Stimulated activated CD8-positive, alpha-beta memory T cell treated with anti-CD3 and anti-CD28 coated beads, Interleukin-4, amount 100 ng/mL, for 48 hours (primary cell): ENCODE data around the gene NFX1.
A peak's percentile ranks its signal among the peaks of the same experiment; 100 is the strongest.
"Not testable (repeated sequence)": the region's sequence is repeated elsewhere in the genome, so short reads cannot be mapped to it uniquely, and the experiment has no call there.

Experiments used
- DNase-seq: peaks from one replicate; pipeline ENCODE4 v3.0.0-alpha.2; 2020

NFX1 gene

DNA sequence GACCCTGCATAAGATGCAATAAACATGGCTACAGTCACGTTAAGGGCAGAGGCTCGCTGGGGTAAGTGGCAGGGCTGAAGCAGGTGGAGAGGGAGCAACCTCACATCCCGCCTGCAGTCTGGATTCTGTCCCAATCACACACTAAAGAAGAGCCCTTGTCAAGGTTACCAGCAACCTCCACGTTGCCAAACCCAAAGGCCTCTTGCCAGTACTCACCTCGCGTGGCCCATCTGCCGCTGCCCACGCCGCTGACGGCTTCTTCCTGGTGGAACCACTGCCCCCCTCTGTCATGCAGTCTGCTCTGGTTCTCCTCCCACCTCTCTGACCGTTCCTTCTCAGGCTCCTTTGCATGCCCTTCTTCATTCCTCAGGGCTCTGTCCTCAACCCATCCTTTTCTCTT lies 103.3 kb downstream of the NFX1 start:
- no peak for DNase-seq

DNA sequence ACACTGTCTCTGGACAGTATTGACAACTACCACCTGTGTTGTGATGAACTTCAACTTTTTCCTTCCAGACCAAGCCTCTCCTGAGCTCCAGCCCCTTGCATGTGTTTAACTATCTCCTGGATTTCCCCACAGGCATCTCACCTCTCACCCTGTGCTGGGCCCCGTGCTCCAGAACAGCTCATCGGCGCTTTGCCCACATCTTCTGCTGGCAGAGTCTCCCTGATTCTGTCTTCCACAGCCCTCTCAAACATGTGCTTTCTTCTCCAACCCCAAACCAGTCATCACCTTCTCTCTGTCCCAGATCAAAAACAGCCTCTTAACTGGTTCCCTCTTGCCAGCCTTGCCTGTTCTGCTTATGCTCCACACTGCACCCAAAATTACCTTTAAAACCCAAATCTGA lies 103.7 kb downstream of the NFX1 start:
- not testable (repeated sequence) for DNase-seq

DNA sequence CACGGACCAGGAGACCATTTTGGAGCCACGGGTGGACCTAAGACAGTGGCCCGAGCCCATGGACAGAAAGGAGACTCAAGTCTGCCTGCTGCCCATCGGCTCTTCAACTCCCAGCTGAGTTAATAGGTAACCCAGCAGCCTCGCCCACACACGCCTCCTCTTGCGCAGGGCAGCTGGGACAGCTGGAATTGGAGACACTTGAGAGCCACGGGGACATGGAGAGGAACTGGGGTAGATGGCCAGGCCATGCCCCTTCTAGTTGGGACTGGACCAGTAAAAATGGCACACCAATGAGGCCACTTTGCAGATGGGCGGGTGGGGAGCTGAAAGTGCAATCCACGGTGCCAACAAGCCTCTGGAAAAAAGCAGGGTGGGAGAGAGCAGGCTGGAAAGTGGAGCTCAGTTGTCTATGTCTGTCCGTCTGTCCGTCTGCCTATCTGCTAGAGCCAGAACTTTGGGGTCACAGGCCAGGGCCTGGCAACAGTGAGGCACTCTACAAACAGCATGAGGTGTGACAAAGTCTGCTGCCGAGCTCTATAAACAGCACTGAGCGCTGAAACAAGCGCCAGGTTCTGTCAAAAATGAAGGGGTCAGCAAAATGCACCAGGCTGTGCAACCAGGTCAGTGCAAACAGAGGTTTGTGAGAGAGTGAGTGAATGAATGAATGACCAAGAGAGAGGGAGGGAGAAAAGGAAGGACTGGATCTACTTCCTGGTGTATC lies 105.0 kb downstream of the NFX1 start:
- not testable (repeated sequence) for DNase-seq

DNA sequence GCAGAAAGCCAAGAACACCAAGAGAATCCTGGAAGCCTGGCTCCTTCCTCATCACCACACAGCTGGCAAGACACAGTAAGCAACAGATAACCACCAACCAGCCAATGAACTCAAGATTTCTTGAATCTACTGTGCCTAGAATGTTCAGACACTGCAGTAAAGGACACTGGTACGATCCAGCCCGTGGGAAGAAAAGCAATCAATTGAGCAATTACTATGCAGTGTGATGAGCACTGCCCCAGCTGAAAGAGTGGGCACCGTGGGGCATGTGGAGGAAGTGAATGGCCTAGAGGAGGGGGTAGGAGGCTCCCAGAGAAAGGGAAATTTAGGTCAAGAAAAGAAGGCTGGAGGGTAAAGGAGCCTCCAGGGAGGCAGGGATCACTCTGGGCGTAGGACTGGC lies 107.5 kb downstream of the NFX1 start:
- not testable (repeated sequence) for DNase-seq

DNA sequence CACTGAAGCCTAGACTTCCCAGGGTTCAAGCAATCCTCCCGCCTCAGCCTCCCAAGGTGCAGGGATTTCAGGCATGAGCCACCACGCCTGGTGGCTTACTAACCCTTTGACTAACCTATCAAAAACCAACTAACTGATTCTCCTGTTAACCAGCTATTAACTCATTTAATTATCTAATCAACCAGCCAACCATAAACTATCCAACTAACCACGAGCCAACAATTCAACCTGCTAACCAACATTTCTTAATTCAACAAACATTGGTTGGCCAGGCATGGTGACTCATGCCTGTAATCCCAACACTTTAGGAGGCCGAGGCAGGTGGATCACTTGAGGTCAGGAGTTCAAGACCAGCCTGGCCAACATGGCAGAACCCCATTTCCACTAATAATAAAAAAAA lies 108.7 kb downstream of the NFX1 start:
- not testable (repeated sequence) for DNase-seq

DNA sequence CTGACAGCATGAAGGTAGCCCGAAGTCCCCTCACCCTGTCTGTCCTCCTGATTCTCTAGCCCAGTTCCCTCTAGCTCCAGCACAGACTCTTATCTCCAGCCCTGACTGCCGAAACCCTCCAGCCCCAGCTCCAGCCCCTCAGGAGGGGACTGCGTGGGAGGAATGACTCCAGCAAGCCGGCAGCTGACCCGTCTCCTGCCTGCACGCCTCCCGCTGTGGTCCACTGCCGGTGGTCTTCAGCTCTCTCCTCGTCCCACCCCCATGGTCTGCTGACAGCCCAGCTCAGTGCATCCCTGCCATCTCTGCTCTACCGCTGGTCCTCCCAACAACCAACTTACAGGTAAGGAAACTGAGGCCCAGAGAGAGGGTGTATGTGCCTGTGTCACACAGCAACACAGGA lies 111.5 kb downstream of the NFX1 start:
- not testable (repeated sequence) for DNase-seq

DNA sequence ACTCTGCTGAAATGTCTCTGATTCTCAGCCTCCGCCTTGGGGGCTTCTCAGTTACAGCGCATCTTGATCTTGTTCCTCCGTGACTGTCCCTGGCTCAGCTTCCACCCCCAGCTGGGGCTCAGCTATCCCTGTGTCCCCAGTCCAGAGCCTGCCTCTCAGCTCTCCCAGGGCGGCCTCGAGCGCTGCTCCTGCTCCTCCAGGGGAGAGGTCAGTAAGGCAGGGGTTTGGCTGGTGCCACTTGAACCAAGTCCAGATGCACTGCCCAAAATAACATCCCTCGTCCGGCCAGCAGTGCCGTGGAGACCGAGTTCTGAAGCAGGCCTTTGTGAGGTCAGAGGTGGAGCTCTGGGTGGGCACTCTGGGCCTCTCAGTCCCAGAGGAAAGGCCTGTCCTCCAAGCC lies 112.1 kb downstream of the NFX1 start, which contains the start of gene AQP7:
TSS of gene AQP7 (minus strand) at position 198 of the 400 bp plus-strand sequence. CDS start 1,306 bp downstream, outside the sequence.
- DNase-seq: not testable (repeated sequence)

DNA sequence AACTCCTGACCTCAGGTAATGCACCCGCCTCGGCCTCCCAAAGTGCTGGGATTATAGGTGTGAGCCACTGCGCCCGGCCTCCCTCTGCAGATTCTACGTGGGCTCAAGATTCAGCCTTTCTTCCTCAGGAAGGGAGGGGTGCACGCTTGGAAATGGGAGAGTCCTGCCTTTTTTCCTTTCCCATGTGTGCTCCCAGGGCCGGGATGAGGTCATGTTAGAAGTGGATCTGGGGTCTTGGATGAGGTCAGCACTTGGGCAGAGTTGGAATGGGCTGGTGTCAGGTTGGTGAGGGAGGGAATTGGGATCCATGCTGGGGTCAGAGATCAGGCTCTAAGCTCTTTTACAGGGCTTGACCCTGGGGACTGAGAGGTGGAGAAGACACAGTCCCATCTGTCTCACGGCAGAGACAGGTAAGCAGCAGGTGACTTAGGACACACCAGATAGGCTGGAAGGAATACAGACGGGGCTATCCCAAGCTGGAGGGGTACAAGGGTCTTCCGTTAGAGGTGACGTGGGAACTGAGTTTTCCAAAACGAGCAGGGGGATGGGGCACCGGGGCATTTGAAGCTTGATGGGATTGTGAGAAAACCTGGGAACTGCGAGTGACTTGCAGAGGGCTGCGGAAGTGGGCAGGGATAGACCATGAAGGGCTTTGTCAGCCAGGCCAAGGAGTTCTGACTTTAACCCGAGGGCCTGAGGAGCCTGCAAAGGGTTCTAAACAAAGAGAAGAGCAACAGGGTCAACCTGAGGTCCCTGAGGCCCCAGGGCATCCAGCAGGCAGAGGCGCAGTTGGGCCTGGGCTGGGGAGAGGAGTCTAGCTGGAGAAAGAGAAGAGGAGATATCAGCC lies 113.8 kb downstream of the NFX1 start:
- no peak for DNase-seq

DNA sequence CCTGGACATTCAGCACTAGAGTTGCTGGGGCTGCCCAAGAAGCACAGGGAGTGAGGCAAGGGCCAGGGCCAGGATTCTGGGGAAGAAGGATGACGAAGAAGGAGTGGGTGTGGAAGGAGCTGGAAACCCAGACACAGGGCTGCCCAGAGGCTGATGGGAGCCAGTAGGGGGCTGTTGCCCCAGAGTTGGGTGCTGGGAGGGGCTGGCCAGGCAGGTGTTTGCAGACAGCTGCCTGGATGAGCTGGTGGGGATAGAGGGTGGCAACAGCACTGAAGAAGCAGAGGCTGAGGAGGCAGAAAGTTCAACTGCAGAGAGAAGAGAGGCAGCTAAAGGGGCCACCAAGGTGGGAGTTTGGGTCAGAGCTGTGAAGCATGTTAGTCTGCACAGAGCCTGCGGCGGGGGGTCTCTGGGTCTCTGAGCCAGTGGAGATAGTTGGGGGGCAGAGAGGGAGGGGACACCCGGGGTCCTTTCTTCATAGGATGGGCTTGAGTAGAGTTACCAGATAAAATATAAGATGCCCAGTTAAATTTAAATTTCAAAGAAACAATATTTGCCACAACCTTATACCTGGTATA lies 114.6 kb downstream of the NFX1 start:
- DNase-seq: no peak

DNA sequence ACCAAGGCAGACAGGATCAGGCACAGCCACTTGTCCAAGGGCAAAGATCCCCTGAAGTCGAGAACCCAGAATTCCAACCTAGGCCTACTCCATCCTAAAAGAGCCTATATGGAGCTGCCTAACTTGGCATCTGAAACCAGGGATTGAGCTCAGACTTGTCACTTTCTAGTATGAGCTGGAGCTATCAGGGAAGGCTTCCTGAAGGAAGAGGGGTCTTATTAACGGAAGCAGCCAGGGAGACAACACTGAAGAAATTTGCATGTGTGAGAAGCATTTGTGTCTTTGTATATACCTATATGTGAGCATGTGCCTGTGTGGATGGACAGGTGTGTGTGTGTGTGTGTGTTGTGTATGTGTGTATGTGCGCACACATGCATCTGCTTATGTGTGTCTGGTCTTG lies 116.7 kb downstream of the NFX1 start:
- no peak for DNase-seq

DNA sequence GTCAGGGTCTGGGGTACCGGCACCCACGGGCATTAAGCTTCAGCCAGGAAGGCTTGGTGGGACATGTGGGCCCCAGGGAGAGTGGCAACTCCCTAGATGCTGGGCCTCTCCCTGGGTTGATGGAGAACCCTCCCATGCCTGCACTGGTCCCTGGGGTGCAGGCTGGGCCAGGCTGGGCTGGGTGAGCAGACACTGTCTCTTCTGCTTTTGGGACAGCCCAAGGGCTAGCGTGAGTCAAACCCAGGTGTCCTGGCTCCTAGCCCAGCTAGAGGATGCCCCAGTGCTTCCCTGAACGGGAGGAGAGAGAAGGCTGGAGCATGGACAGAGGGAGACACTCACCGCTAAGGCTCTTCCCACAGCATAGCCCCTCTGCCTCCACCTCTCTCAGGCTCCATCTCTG lies 117.8 kb downstream of the NFX1 start:
- DNase-seq: no peak

DNA sequence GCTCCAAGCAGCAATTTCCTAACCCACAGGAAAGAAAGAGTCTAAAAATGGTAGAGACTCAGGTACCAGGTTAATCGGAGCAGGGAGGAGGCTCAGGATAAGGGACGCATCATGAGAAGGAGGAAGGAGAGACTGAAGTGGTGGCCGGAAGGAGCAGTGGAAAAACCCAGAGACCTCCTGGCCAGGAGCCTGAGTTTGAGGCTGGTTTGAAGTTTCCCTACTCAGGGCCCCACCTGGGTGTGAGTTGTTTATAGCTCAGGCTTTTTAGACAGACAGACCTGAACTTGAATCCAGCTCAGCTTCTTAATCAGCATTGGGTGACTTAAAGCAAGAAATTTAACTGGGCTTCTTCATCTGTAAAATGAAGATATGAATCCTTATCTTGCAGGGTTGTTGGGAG lies 124.0 kb downstream of the NFX1 start:
- DNase-seq: no peak

DNA sequence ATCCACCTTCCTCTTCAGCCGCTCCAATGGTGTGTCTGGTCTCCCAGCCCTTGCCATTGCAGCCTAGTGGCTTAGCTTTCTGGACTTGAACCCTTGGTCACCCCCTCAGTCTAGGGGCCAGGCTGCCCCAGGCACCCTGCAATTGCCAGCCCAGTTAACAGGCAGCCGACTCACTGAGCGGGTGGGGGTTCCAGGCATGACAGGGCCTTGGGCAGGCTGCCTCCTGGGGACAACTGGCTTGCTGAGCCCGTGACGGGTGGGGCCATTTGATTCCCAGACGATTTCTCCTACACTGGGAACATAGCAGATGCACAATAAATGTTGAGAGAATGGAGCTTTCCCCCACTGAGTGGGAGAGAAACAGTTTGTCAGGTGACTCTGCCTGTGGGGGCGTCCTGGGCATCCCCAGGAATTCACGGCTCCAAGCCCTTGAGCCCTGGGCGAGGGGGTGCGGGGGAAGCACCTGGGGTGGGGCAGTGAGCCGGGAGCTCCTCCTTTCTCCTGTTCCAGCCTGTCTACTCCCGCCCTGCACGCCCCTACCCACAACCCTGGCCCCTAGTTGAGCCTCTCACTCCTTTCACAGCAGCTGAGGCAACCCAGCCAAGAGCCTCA lies 124.7 kb downstream of the NFX1 start:
- no peak for DNase-seq

DNA sequence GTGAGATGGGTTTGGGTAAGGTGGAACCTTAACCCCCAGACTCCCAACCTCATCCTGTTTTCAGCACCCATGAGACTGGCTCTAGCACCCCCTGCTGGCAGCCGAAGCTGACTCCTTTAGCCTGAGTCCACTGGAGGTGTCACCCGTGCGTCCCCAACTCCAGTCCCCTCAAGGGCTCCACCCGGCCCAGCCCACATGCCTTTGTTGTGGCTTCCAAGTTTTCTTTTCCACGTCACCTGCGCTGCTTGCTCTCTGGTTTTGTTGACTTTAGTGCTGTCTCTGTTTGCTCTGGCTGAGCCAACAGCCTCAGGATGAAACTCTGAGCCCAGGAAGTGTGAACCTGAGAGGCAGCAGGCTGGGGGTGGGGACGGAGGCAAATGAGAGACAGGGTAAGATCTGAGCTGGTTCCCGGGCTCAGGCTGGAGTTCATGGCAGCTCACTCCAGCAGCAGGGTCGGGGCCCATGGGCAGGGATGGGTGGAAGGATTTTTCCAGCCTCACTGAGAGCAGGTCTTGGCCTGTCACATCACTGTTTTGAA lies 125.3 kb downstream of the NFX1 start:
- DNase-seq: peak; percentile 98

DNA sequence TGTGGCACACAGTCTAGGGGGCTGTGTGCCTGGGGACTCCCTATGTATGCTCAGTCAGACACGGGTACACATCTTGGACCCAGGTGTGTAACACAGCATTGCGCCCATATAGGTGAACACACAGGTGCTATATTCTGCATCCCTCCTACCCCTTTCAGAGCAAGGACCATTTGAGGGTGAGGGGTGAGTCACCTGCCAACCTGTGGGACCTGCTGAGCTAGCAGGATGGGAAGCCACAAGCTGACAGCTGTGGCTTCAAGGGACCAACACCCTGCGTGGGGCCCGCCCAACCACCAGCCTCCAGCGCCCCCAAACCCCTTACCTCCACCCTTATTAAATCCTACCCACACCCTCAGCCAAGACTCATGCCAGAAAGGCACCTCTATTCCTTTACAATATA lies 126.7 kb downstream of the NFX1 start:
- DNase-seq: no peak

DNA sequence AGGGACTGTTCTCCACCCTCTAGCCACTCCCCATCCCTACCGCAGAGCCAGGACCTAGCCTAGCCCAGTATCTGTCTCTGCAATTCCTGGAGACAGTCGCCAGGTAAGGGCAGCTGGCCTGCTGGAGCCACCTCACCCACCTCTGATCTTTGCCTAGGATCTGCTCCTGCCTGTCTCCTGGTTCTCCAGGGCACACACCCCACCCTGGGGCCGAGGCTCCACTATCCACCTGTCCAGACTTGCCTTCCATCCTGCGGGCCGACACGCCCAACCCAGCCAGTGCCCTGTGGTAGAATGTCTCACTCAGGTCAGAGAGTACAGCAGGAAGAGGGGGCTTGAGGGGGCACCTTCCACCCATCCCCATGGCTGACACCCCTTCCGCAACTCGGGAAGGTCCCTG lies 127.8 kb downstream of the NFX1 start:
- no peak for DNase-seq

DNA sequence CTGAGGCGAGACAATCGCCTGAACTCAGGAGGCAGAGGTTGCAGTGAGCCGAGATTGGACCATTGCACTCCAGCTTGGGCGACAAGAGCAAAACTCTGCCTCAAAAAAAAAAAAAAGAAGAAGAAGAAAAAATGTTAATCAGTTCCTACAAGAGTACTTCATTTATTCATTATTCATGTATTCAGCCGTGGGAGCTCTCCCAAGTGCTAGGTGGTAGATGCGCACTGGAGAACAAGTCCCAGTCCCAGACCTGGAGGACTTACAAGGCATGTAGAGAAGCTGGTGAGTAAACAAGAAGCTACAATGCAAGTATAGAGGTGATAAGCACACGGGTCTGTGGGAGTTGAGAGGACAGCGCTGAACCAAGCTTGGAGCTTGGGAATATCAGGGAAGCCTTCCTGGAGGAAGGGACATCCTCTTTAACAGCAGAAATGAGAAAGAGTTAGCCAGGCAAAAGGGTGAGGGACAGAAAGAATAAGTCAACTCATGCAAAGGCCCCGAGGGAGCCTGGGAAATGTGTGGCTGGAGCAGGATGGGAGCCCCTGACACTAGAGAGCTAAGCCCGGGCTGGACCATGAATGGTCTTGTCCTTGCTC lies 129.5 kb downstream of the NFX1 start:
- no peak for DNase-seq
